ENCODE measurements around the gene ELMO2. TPM values are rescaled to one million over a fixed set of nuclear protein-coding genes. Genes with fewer than 3 reads are reported as not detected.

ELMO2 gene
- total RNA-seq (10 to 100 TPM; 60.2 to 65.4 TPM), polyA plus RNA-seq (ENCODE audit: insufficient read length in 2 of 2) (10 to 100 TPM; 76.3 to 87.8 TPM)
- long read RNA-seq, donor 1, partial matches to known transcripts: 0 of 5 reads
- long read RNA-seq, donor 1, other reads (novel, unspliced or antisense): 0 of 5 reads
- long read RNA-seq, donor 2, partial matches to known transcripts: 5 of 7 reads
- long read RNA-seq, donor 2, other reads (novel, unspliced or antisense): 0 of 7 reads
- long read RNA-seq, donor 3: 0 reads
- long read RNA-seq, donor 4: 0 reads

DNA sequence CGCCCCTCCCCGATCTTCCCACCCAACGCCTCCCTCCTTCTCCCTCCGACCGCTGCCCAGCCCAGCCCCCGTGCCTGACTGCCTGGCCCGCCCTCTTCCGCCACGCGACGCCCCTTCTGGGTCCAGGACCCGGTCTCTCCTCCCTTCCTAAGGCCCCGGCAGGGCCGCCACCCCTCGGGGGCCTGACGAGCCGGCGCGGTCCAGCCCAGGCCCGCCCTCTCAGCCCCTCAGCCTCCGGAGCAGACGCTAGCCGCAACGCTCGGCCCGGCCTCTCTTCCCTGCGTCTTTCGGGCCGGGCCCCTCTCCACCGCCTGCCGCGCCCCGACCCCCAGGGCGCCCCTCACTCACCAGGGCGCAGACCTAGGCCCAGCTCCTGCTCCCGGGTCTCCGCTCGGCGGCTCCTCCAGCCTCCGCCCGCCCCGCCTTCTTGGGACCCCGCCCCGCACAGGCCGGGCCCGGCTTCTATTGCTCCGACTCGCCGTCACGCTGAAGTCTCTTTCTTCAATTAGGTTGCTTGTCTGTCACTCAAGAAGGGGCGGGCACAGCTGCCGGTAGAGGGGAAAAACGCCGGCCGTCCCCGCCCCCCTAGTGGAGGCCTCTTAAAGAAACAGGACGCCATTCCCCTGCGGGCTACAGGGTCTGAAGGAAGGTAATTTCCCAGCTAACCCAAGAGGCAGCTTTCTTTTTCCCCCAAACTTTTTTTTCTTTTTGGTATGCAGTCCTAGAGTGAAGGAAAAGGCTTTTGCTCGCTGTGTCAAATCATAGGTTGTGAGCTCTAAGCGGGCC, at the start of gene ELMO2:
Gene ELMO2 (minus strand): TSS at position 416 of the 786 bp plus-strand sequence. CDS start 12,133 bp downstream, outside the sequence.
- Histone ChIP-seq H3K9me3 (ENCODE audit: control insufficient read depth, insufficient read depth, low read length) (no peaks in the 10 kb centered on the region), H3K36me3 (ENCODE audit: control insufficient read depth, insufficient read depth, low read length) (peaks cover 4% of the 10 kb centered on the region), H3K4me3 (ENCODE audit: low read depth, low read length) (peak within 1 kb of the TSS; percentile 77), H3K27me3 (ENCODE audit: control insufficient read depth, insufficient read depth, low read length) (no peaks in the 10 kb centered on the region), H3K27ac (ENCODE audit: low read depth, low read length) (peak within 1 kb of the TSS; percentile 94), H3K4me1 (ENCODE audit: control insufficient read depth, insufficient read depth, low read length) (peaks cover 38% of the 10 kb centered on the region)
- DNase-seq (ENCODE audit: low read depth in 4 of 6, low spot score in 6 of 6): peak; percentile 81 to 99 (median 96)
- WGBS (ENCODE audit: insufficient coverage): under 1% methylated on average over 60 of the region's 60 CpGs

DNA sequence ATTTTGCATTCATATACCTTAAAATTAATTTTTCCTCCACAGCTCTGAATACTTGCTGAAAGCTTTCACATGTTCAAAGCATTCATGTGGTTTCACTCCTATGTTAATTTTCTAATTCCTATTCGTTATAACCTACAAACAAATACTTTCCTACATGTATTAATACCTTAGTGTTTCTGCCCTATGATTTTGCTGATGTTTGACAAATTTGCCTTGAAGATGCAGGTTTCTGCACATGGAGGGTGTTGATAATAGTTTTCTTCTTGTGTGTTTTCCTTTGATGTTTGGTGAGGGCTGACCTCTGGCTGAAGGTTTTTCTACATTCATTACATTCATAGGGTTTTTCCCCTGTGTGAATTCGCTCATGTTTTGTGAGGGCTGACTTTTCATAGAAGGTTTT, 49.3 kb upstream of the ELMO2 start:
- no CpG with 5 or more reads among the region's 2 CpGs for WGBS (ENCODE audit: insufficient coverage)
- DNase-seq (ENCODE audit: low read depth in 4 of 6, low spot score in 6 of 6): no peak
- Histone ChIP-seq H3K4me3 (ENCODE audit: low read depth, low read length) (no peak overlapping the region), H3K9me3 (ENCODE audit: control insufficient read depth, insufficient read depth, low read length) (no peaks in the 10 kb centered on the region), H3K36me3 (ENCODE audit: control insufficient read depth, insufficient read depth, low read length) (peaks cover 4% of the 10 kb centered on the region), H3K4me1 (ENCODE audit: control insufficient read depth, insufficient read depth, low read length) (peaks cover 6% of the 10 kb centered on the region), H3K27ac (ENCODE audit: low read depth, low read length) (no peak overlapping the region), H3K27me3 (ENCODE audit: control insufficient read depth, insufficient read depth, low read length) (no peaks in the 10 kb centered on the region)

GRCh38 chr20:46446851-46447250, 40.4 kb upstream of the ELMO2 start:
- Histone ChIP-seq H3K27me3 (ENCODE audit: control insufficient read depth, insufficient read depth, low read length) (no peaks in the 10 kb centered on the region), H3K36me3 (ENCODE audit: control insufficient read depth, insufficient read depth, low read length) (peaks cover 3% of the 10 kb centered on the region)
- WGBS (ENCODE audit: insufficient coverage): no CpG with 5 or more reads among the region's 5 CpGs

DNA sequence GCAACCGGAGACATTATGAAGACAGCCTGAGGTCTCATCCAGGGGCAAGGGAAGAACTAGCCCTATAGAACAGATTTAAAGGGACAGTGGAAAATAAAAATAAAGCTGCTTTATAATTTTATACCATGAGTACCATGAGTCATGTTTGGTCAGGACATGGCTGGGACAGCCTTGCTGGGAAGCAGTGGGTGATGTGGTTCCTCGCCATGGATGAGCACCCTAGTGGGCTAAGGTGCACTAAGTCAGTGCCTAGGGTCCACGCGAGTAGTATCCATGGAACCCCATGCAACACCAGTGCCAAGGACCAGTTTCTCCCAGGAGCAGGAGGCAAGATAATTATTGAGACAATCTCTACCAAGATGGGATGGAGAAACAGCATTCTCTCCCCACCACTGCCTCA, 33.4 kb upstream of the ELMO2 start:
- no peaks in the 10 kb centered on the region for H3K4me1 ChIP-seq (ENCODE audit: control insufficient read depth, insufficient read depth, low read length)
- H3K27ac ChIP-seq (ENCODE audit: low read depth, low read length): no peak overlapping the region
- no peaks in the 10 kb centered on the region for H3K9me3 ChIP-seq (ENCODE audit: control insufficient read depth, insufficient read depth, low read length)
- H3K27me3 ChIP-seq (ENCODE audit: control insufficient read depth, insufficient read depth, low read length): no peaks in the 10 kb centered on the region
- DNase-seq (ENCODE audit: low read depth in 4 of 6, low spot score in 6 of 6): no peak
- no peak overlapping the region for H3K4me3 ChIP-seq (ENCODE audit: low read depth, low read length)
- WGBS (ENCODE audit: insufficient coverage): 87% methylated on average over 3 of the region's 4 CpGs
- peaks cover under 1% of the 10 kb centered on the region for H3K36me3 ChIP-seq (ENCODE audit: control insufficient read depth, insufficient read depth, low read length)

More at GRCh38 chr20:46446851-46447250, 40.4 kb upstream of the ELMO2 start:
- DNase-seq (ENCODE audit: low read depth in 4 of 6, low spot score in 6 of 6): no peak
- Histone ChIP-seq H3K4me1 (ENCODE audit: control insufficient read depth, insufficient read depth, low read length) (no peaks in the 10 kb centered on the region), H3K4me3 (ENCODE audit: low read depth, low read length) (no peak overlapping the region), H3K27ac (ENCODE audit: low read depth, low read length) (no peak overlapping the region), H3K9me3 (ENCODE audit: control insufficient read depth, insufficient read depth, low read length) (no peaks in the 10 kb centered on the region)

DNA sequence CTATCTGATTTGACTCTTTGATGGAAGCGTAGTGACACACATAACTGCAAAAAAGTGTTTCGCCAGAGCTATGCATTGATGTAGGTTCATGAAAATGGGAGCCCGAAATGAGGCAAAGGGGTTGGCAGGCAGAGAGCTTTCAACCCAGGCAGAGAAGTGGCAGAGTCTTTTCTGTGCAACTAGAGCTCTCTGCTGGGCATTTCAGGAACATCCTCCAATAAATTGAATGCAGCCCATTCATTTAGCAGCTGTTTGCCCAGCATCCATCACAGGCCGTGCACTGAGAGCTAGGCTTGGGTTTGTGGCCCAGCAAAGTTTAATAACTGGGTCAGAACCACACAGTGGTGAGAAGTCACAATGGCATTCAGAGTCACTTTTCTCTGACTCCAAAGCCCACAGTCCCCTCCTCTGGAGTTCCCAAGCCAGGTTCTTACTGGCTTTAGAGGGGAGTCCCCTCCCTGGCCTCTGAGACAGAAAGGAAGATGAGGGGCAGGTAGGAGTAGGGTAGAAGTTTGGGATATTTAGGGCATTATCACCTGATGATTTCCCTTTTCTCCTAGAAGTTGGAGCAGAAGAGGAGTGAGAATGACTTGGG, 31.8 kb upstream of the ELMO2 start:
- DNase-seq (ENCODE audit: low read depth in 4 of 6, low spot score in 6 of 6): peak; percentile 26 to 91 (median 60)
- H3K27ac ChIP-seq (ENCODE audit: low read depth, low read length): no peak overlapping the region

DNA sequence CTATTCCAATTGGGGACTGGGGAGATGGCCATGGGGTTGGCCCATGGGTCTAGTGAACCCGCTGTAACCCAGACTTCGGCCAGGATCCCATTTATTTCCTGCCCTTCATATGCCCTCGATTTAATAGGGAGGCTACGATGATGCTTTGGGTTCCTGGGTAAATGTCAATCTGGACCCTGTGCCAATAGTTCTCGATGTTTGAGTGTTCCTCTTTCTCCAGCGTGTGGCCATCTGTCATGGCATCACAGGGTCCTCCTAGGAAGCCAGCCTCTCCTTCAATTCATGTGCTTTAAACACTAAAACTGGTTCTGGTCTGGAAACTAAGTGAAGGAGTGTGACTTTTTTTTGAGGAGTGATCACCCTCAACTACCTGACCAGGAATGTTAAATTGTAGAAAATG, 28.7 kb upstream of the ELMO2 start:
- Histone ChIP-seq H3K4me1 (ENCODE audit: control insufficient read depth, insufficient read depth, low read length) (peaks cover 8% of the 10 kb centered on the region), H3K9me3 (ENCODE audit: control insufficient read depth, insufficient read depth, low read length) (no peaks in the 10 kb centered on the region), H3K27ac (ENCODE audit: low read depth, low read length) (no peak overlapping the region), H3K4me3 (ENCODE audit: low read depth, low read length) (no peak overlapping the region), H3K27me3 (ENCODE audit: control insufficient read depth, insufficient read depth, low read length) (no peaks in the 10 kb centered on the region), H3K36me3 (ENCODE audit: control insufficient read depth, insufficient read depth, low read length) (no peaks in the 10 kb centered on the region)
- no peak for DNase-seq (ENCODE audit: low read depth in 4 of 6, low spot score in 6 of 6)
- 96% methylated on average over 4 of the region's 6 CpGs for WGBS (ENCODE audit: insufficient coverage)

More for the DNA sequence above, 31.8 kb upstream of the ELMO2 start:
- WGBS (ENCODE audit: insufficient coverage): 46% methylated on average over 4 of the region's 4 CpGs
- H3K36me3 ChIP-seq (ENCODE audit: control insufficient read depth, insufficient read depth, low read length): no peaks in the 10 kb centered on the region
- H3K27me3 ChIP-seq (ENCODE audit: control insufficient read depth, insufficient read depth, low read length): no peaks in the 10 kb centered on the region
- H3K4me1 ChIP-seq (ENCODE audit: control insufficient read depth, insufficient read depth, low read length): no peaks in the 10 kb centered on the region
- H3K9me3 ChIP-seq (ENCODE audit: control insufficient read depth, insufficient read depth, low read length): no peaks in the 10 kb centered on the region
- H3K4me3 ChIP-seq (ENCODE audit: low read depth, low read length): no peak overlapping the region

DNA sequence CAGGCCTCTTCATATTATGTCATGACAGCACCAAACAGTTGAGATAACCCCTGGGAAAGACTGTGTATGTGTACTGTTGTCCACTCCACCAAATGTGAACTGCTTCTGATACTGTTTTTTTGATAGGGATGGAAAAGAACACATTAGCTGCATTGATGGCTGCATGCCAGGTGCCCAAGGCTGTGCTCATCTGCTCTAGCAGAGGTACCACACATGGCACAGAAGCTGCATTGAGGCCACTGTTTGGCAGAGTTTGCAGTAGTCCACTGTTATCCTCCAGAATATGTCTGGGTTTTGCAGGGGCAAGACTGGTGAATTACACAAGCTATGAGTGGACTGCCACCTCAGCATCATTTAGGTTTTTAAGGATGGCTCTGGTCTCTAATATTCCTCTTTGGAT, 28.2 kb upstream of the ELMO2 start:
- no peak for DNase-seq (ENCODE audit: low read depth in 4 of 6, low spot score in 6 of 6)
- H3K27me3 ChIP-seq (ENCODE audit: control insufficient read depth, insufficient read depth, low read length): no peaks in the 10 kb centered on the region
- no peaks in the 10 kb centered on the region for H3K9me3 ChIP-seq (ENCODE audit: control insufficient read depth, insufficient read depth, low read length)
- H3K4me3 ChIP-seq (ENCODE audit: low read depth, low read length): no peak overlapping the region
- H3K27ac ChIP-seq (ENCODE audit: low read depth, low read length): no peak overlapping the region
- H3K4me1 ChIP-seq (ENCODE audit: control insufficient read depth, insufficient read depth, low read length): peaks cover 8% of the 10 kb centered on the region
- no peaks in the 10 kb centered on the region for H3K36me3 ChIP-seq (ENCODE audit: control insufficient read depth, insufficient read depth, low read length)

GRCh38 chr20:46433051-46433450, 26.6 kb upstream of the ELMO2 start:
- no peaks in the 10 kb centered on the region for H3K36me3 ChIP-seq (ENCODE audit: control insufficient read depth, insufficient read depth, low read length)
- H3K27ac ChIP-seq (ENCODE audit: low read depth, low read length): no peak overlapping the region
- H3K4me3 ChIP-seq (ENCODE audit: low read depth, low read length): no peak overlapping the region
- H3K27me3 ChIP-seq (ENCODE audit: control insufficient read depth, insufficient read depth, low read length): no peaks in the 10 kb centered on the region
- no peaks in the 10 kb centered on the region for H3K9me3 ChIP-seq (ENCODE audit: control insufficient read depth, insufficient read depth, low read length)
- WGBS (ENCODE audit: insufficient coverage): 76% methylated on average over 6 of the region's 8 CpGs
- no peak for DNase-seq (ENCODE audit: low read depth in 4 of 6, low spot score in 6 of 6)
- peaks cover 8% of the 10 kb centered on the region for H3K4me1 ChIP-seq (ENCODE audit: control insufficient read depth, insufficient read depth, low read length)

DNA sequence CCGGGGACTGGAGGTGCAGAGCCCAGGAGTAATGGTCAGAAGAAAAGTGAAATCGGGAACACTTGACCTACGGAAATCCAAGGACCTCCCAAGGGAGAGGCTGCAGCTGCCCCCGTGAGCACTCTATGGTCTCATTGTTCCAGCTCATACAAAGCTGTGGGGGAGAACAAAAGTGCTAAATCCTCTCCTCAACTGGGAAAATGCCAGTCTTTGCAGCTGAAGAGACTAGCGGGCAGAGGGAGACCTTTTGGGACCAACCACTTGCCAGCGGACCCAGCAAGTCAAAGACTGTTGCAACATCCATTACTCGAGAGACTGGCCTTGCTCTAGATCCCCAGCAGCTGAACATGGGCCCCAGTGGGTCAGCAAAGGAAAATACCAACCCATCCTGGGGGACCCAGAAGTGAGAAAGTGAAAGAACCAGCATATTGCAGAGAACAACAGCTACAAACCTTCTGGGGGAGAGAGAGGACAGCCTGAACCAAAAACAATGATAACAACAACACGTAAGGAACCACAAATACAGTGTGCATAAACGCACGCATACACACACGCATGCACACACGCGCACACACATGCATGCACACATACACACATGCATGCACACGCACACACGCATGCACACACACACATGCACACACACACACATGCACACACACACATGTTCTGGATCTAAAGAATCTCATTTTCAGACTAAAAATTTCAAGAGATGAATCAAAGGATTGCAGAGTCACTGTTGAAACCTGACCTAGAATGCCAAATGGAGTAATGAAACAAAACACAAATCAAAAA, 24.7 kb upstream of the ELMO2 start:
- no peaks in the 10 kb centered on the region for H3K9me3 ChIP-seq (ENCODE audit: control insufficient read depth, insufficient read depth, low read length)
- H3K4me3 ChIP-seq (ENCODE audit: low read depth, low read length): no peak overlapping the region
- WGBS (ENCODE audit: insufficient coverage): 37% methylated on average over 7 of the region's 15 CpGs
- H3K27me3 ChIP-seq (ENCODE audit: control insufficient read depth, insufficient read depth, low read length): no peaks in the 10 kb centered on the region
- no peaks in the 10 kb centered on the region for H3K36me3 ChIP-seq (ENCODE audit: control insufficient read depth, insufficient read depth, low read length)
- DNase-seq (ENCODE audit: low read depth in 4 of 6, low spot score in 6 of 6): no peak
- H3K27ac ChIP-seq (ENCODE audit: low read depth, low read length): no peak overlapping the region
- peaks cover 8% of the 10 kb centered on the region for H3K4me1 ChIP-seq (ENCODE audit: control insufficient read depth, insufficient read depth, low read length)

Measured in spinal cord (tissue), 10 donors.